H1 (cell line): ENCODE measurements around the gene NME9. TPM values are rescaled to one million over a fixed set of nuclear protein-coding genes. Genes with fewer than 3 reads are reported as not detected.

Experiments used
- CTCF ChIA-PET: fragments of 300-600 bp; sonication (Branson Sonifier 250); formaldehyde crosslinking; loops from one replicate; lab custom pipeline; 2021; ENCODE audit not compliant: partially characterized antibody; lab: Charles Lee
- POLR2A ChIA-PET: fragments of 300-600 bp; sonication (Branson Sonifier 250); formaldehyde crosslinking; loops from one replicate; lab custom pipeline; 2021; ENCODE audit warnings: inconsistent platforms; ENCODE audit not compliant: partially characterized antibody; lab: Charles Lee
- DNase-seq, 2 experiments: peaks; one replicate each; pipeline versions ENCODE4 v3.0.0 to v3.0.0-alpha.2; 2010 to 2022; ENCODE audit warnings: low spot score in 2 of 2, low read depth in 1 of 2, mixed read lengths in 1 of 2
- FAIRE-seq: peaks from 2 replicates; lab custom pipeline; 2011; peaks lifted over from hg19 to GRCh38; lab: Jason Lieb, UNC
- H2AFZ ChIP-seq: 2 replicates; pipeline ENCODE4 v1.8.1; 2012; ENCODE audit warnings: low read length, inconsistent platforms
- H2AK5ac ChIP-seq: 2 replicates; pipeline ENCODE4 v1.6.1; 2013; ENCODE audit warnings: low read depth, low read length
- H2BK120ac ChIP-seq: replicated peaks from 2 replicates; pipeline ENCODE3; 2013; ENCODE audit warnings: low read depth, low read length, inconsistent platforms
- H2BK12ac ChIP-seq: 2 replicates; pipeline ENCODE4 v1.6.1; 2013; ENCODE audit warnings: low read depth, low read length
- H2BK15ac ChIP-seq: 2 replicates; pipeline ENCODE4 v1.6.1; 2013; ENCODE audit warnings: low read length
- H2BK20ac ChIP-seq: 2 replicates; pipeline ENCODE4 v1.6.1; 2013; ENCODE audit warnings: low read length
- H2BK5ac ChIP-seq: 2 replicates; pipeline ENCODE4 v1.6.1; 2013; ENCODE audit warnings: low read depth, low read length
- H3K14ac ChIP-seq: 2 replicates; pipeline ENCODE4 v1.6.1; 2013; ENCODE audit warnings: inconsistent platforms; ENCODE audit not compliant: insufficient read length
- H3K18ac ChIP-seq: 2 replicates; pipeline ENCODE4 v1.6.1; 2013; ENCODE audit warnings: low read length; ENCODE audit errors: extremely low read depth
- H3K23ac ChIP-seq: 2 replicates; pipeline ENCODE4 v1.6.1; 2013; ENCODE audit warnings: inconsistent platforms; ENCODE audit not compliant: insufficient read length
- H3K23me2 ChIP-seq: 2 replicates; pipeline ENCODE4 v1.6.1; 2013; ENCODE audit warnings: low read depth, low read length
- H3K27ac ChIP-seq: 2 replicates; pipeline ENCODE4 v1.6.1; 2011; ENCODE audit warnings: low read depth, low read length, inconsistent platforms
- H3K27me3 ChIP-seq, 4 experiments: replicated peaks in 1 of 4; 1 replicate in 1 of 4; 2 replicates in 3 of 4; pipeline versions ENCODE4 v1.6.1 to v1.8.1; 2011 to 2013; ENCODE audit warnings: low read length in 3 of 4, mild to moderate bottlenecking in 3 of 4, inconsistent platforms in 2 of 4, mixed read lengths in 2 of 4, moderate library complexity in 1 of 4; ENCODE audit not compliant: control insufficient read depth in 3 of 4, insufficient read depth in 3 of 4; ENCODE audit errors: extremely low read depth in 1 of 4
- H3K36me3 ChIP-seq, 4 experiments: 2 replicates each; pipeline versions ENCODE4 v1.6.1 to v1.8.1; 2011 to 2013; ENCODE audit warnings: mild to moderate bottlenecking in 4 of 4, low read length in 3 of 4, moderate library complexity in 2 of 4, control low read depth in 1 of 4, inconsistent platforms in 1 of 4; ENCODE audit not compliant: insufficient read depth in 4 of 4, control insufficient read depth in 2 of 4
- H3K4ac ChIP-seq: replicated peaks from 2 replicates; pipeline ENCODE3; 2013; ENCODE audit warnings: low read length, low read depth, mixed read lengths, inconsistent platforms; ENCODE audit not compliant: insufficient read length
- H3K4me1 ChIP-seq, 4 experiments: replicated peaks in 1 of 4; 1 replicate in 1 of 4; 2 replicates in 3 of 4; pipeline versions ENCODE4 v1.6.1 to v1.8.1; 2011 to 2013; ENCODE audit warnings: low read length in 3 of 4, inconsistent platforms in 2 of 4, mixed read lengths in 1 of 4; ENCODE audit not compliant: insufficient read depth in 4 of 4, control insufficient read depth in 3 of 4
- H3K4me2 ChIP-seq, 2 experiments: 2 replicates each; pipeline versions ENCODE4 v1.6.1 to v1.8.1; 2011 to 2013; ENCODE audit warnings: low read depth in 2 of 2, low read length in 2 of 2, control low read depth in 1 of 2, inconsistent platforms in 1 of 2, mild to moderate bottlenecking in 1 of 2; ENCODE audit not compliant: insufficient read depth in 1 of 2
- H3K4me3 ChIP-seq, 4 experiments: fragments of 200-600, 300-600 bp in 1 of 4; sonication (generic), shearing (Covaris generic), sonication (Bioruptor Twin) in 1 of 4; 2 replicates each; pipeline versions ENCODE4 v1.5.1 to v1.8.1; 2011 to 2016; ENCODE audit warnings: low read length in 4 of 4, low read depth in 3 of 4, control low read depth in 2 of 4, inconsistent platforms in 2 of 4, mild to moderate bottlenecking in 2 of 4, mixed read lengths in 1 of 4, moderate library complexity in 1 of 4; ENCODE audit not compliant: insufficient read depth in 2 of 4; ENCODE audit errors: extremely low read depth in 1 of 4
- H3K56ac ChIP-seq: replicated peaks from 2 replicates; pipeline ENCODE3; 2013; ENCODE audit warnings: low read depth, mild to moderate bottlenecking, mixed read lengths, low read length, inconsistent platforms; ENCODE audit not compliant: insufficient read length
- H3K79me1 ChIP-seq: 2 replicates; pipeline ENCODE4 v1.6.1; 2013; ENCODE audit warnings: low read depth, low read length, control low read depth
- H3K79me2 ChIP-seq, 2 experiments: 2 replicates each; pipeline versions ENCODE4 v1.6.1 to v1.8.1; 2012 to 2013; ENCODE audit warnings: low read length in 2 of 2, mild to moderate bottlenecking in 2 of 2, inconsistent platforms in 1 of 2; ENCODE audit not compliant: insufficient read depth in 2 of 2, control insufficient read depth in 1 of 2
- H3K9ac ChIP-seq, 4 experiments: replicated peaks in 1 of 4; 1 replicate in 1 of 4; 2 replicates in 3 of 4; pipeline versions ENCODE4 v1.6.1 to v1.8.1; 2011 to 2013; ENCODE audit warnings: low read depth in 3 of 4, low read length in 3 of 4, control low read depth in 2 of 4, mild to moderate bottlenecking in 2 of 4, moderate library complexity in 2 of 4, inconsistent platforms in 1 of 4; ENCODE audit errors: extremely low read depth in 1 of 4
- H3K9me3 ChIP-seq, 2 experiments: 2 replicates each; pipeline versions ENCODE4 v1.6.1 to v1.8.1; 2012 to 2013; ENCODE audit warnings: mild to moderate bottlenecking in 2 of 2, moderate library complexity in 2 of 2, control low read depth in 1 of 2, inconsistent platforms in 1 of 2, low read depth in 1 of 2, low read length in 1 of 2, mixed read lengths in 1 of 2; ENCODE audit not compliant: insufficient read depth in 2 of 2
- H4K20me1 ChIP-seq, 2 experiments: replicated peaks in 1 of 2; 2 replicates each; pipeline versions ENCODE3 to v1.8.1; 2011 to 2013; ENCODE audit warnings: inconsistent platforms in 2 of 2, low read length in 2 of 2, mild to moderate bottlenecking in 1 of 2; ENCODE audit not compliant: insufficient read depth in 2 of 2, control insufficient read depth in 1 of 2
- H4K5ac ChIP-seq: 2 replicates; pipeline ENCODE4 v1.6.1; 2013; ENCODE audit warnings: low read length, low read depth, mixed read lengths, inconsistent platforms; ENCODE audit not compliant: insufficient read length
- H4K8ac ChIP-seq: 2 replicates; pipeline ENCODE4 v1.8.0; 2013; ENCODE audit warnings: mild to moderate bottlenecking, moderate library complexity, low read length, inconsistent platforms; ENCODE audit not compliant: insufficient read depth; ENCODE audit errors: extremely low read depth
- H4K91ac ChIP-seq: replicated peaks from 2 replicates; pipeline ENCODE3; 2013; ENCODE audit warnings: low read length, mixed read lengths, inconsistent platforms; ENCODE audit not compliant: insufficient read length
- BACH1 ChIP-seq: IDR thresholded peaks from 2 replicates; pipeline ENCODE4 v1.6.1; 2012; ENCODE audit warnings: low read length, improper control_type of control experiment
- BCL11A ChIP-seq, 2 experiments: IDR thresholded peaks; one replicate each; pipeline ENCODE4 v1.6.1; 2011; ENCODE audit warnings: low read depth in 2 of 2, low read length in 2 of 2, mild to moderate bottlenecking in 2 of 2
- CBX5 ChIP-seq: fragments of 300-800, 300-1000 bp; sonication (generic); IDR thresholded peaks from 2 replicates; pipeline ENCODE4 v1.7.1; 2016; ENCODE audit warnings: antibody characterized with exemption, low read length, low read depth
- EGR1 ChIP-seq: IDR thresholded peaks from 2 replicates; pipeline ENCODE4 v1.6.1; 2011; ENCODE audit warnings: low read depth, low read length, borderline replicate concordance
- KDM4A ChIP-seq: IDR thresholded peaks from one replicate; pipeline ENCODE4 v1.7.1; 2012; ENCODE audit warnings: low read depth, mild to moderate bottlenecking, moderate library complexity, low read length, inconsistent platforms; ENCODE audit not compliant: severe bottlenecking
- MAFK ChIP-seq: IDR thresholded peaks from 2 replicates; pipeline ENCODE4 v1.6.1; 2012; ENCODE audit warnings: low read depth, mild to moderate bottlenecking, improper control_type of control experiment, low read length
- NANOG ChIP-seq: IDR thresholded peaks from 2 replicates; pipeline ENCODE4 v1.6.1; 2011; ENCODE audit warnings: low read length, low read depth, mild to moderate bottlenecking, inconsistent platforms; ENCODE audit not compliant: insufficient read depth, poor library complexity, severe bottlenecking
- SP4 ChIP-seq: IDR thresholded peaks from 2 replicates; pipeline ENCODE4 v1.6.1; 2012; ENCODE audit warnings: low read length, inconsistent platforms
- TAF7 ChIP-seq: optimal IDR thresholded peaks from 2 replicates; pipeline ENCODE3; 2011; ENCODE audit warnings: low read depth, mild to moderate bottlenecking, inconsistent platforms, low read length, moderate library complexity, borderline replicate concordance
- TCF12 ChIP-seq: IDR thresholded peaks from 2 replicates; pipeline ENCODE4 v1.6.1; 2011; ENCODE audit warnings: low read depth, mild to moderate bottlenecking, low read length
- YY1 ChIP-seq: IDR thresholded peaks from 2 replicates; pipeline ENCODE4 v1.6.1; 2011; ENCODE audit warnings: low read depth, mild to moderate bottlenecking, low read length
- ZNF274 ChIP-seq: IDR thresholded peaks from 2 replicates; pipeline ENCODE4 v1.7.0; 2012; ENCODE audit warnings: low read length, borderline replicate concordance; ENCODE audit errors: extremely low read depth
- WGBS, 2 experiments: shearing (Covaris generic) in 1 of 2; methylation state at CpG; one replicate each; pipeline versions ENCODE4 v1.1.6 to v1.1.7; 2013 to 2015; ENCODE audit warnings: low lambda C conversion rate in 2 of 2, mixed read lengths in 2 of 2, inconsistent platforms in 1 of 2, low coverage in 1 of 2, missing lambda C conversion rate in 1 of 2; ENCODE audit not compliant: insufficient replicate concordance in 2 of 2, insufficient coverage in 1 of 2, insufficient read length in 1 of 2; ENCODE audit errors: extremely low coverage in 1 of 2, missing lambda C conversion rate in 1 of 2; 5-methylcytosine and 5-hydroxymethylcytosine counted together
- polyA plus RNA-seq, 7 experiments: library from polyadenylated mRNA; depleted of rRNA in 3 of 7; stranded (reverse) in 5 of 7; unstranded in 2 of 7; fragments of >200 nt in 5 of 7; fragments of 200-250 nt in 2 of 7; gene quantifications; 1 replicate in 5 of 7; 2 replicates in 1 of 7; 4 replicates in 1 of 7; pipeline versions ENCODE4 v1.2.1 to v1.2.3, GENCODE V29; 2011 to 2013; ENCODE audit warnings: missing spikeins in 2 of 7, mixed read lengths in 2 of 7
- total RNA-seq: library from RNA; stranded (reverse); fragmentation: NEBNext Ultra II Directional; extraction: Animal tissue kit (Norgen Biotek cat#: 25700); gene quantifications from 2 replicates; pipeline ENCODE4 v1.2.1, GENCODE V29; 2021
- TF ChIP-seq, protein P1 (sequence below): IDR thresholded peaks from 2 replicates; pipeline ENCODE4 v1.6.1; 2011; ENCODE audit warnings: low read length, improper control_type of control experiment

Gene NME9
- total and polyA plus RNA-seq, 2 of the 8 experiments (the other 6 are each of a cell fraction or from before 2014, with no cell fraction given) = 0.11 TPM; not detected in 1

GRCh38 chr3:138378331-138378730 lies 48.7 kb upstream of the NME9 start:
- ChIA-PET CTCF (interaction anchor here (0.8 to 1.7 kb wide), 5 partner anchors 10 to 47 kb away, joined by 3 to 5 read pairs (median 4); no protein-coding TSS in a partner anchor), POLR2A (no interaction called here)
- no peaks in the 10 kb centered on the region for H4K20me1 ChIP-seq
- no peaks in the 10 kb centered on the region for H3K27me3 ChIP-seq
- H3K18ac ChIP-seq = no peak overlapping the region
- no peaks in the 10 kb centered on the region for H3K9me3 ChIP-seq
- WGBS, 2 experiments = 84% methylated on average over 5 of the region's 5 CpGs; no CpG with 5 or more reads in 1 of the 2 experiments
- H3K56ac ChIP-seq = no peak overlapping the region
- H2AFZ ChIP-seq = no peak overlapping the region
- no peak overlapping the region for H2BK12ac ChIP-seq
- H4K91ac ChIP-seq = no peak overlapping the region
- H3K27ac ChIP-seq = no peak overlapping the region
- no peak overlapping the region for H2BK120ac ChIP-seq
- no peaks in the 10 kb centered on the region for H3K79me1 ChIP-seq
- no peak overlapping the region; the same call in 1 of the 2 replicates for H4K8ac ChIP-seq
- H3K4me2 ChIP-seq = no peak overlapping the region
- no peak overlapping the region for H3K9ac ChIP-seq
- H4K5ac ChIP-seq = no peak overlapping the region
- no peak overlapping the region for H2BK5ac ChIP-seq
- no peak overlapping the region for H3K4ac ChIP-seq
- H3K36me3 ChIP-seq = no peaks in the 10 kb centered on the region
- no peak overlapping the region for H2BK15ac ChIP-seq
- DNase-seq = no peak
- no peak for TF ChIP-seq BCL11A (IDR thresholded peaks at IDR 0.05; ENCODE audit: low read depth in 2 of 2, low read length in 2 of 2)
- TF ChIP-seq, protein P1, sequence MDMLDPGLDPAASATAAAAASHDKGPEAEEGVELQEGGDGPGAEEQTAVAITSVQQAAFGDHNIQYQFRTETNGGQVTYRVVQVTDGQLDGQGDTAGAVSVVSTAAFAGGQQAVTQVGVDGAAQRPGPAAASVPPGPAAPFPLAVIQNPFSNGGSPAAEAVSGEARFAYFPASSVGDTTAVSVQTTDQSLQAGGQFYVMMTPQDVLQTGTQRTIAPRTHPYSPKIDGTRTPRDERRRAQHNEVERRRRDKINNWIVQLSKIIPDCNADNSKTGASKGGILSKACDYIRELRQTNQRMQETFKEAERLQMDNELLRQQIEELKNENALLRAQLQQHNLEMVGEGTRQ = no peak
- no peak for TF ChIP-seq ZNF274
- no peak for TF ChIP-seq TAF7
- no peak for TF ChIP-seq KDM4A
- TF ChIP-seq YY1 = no peak
- no peak for TF ChIP-seq SP4
- no peak for TF ChIP-seq MAFK
- TF ChIP-seq CBX5 = no peak
- no peak for TF ChIP-seq BACH1
- TF ChIP-seq EGR1 = no peak
- TF ChIP-seq TCF12 = no peak
- TF ChIP-seq NANOG = no peak
- no peak overlapping the region for H3K23ac ChIP-seq
- H3K4me3 ChIP-seq = no peak overlapping the region
- no peak for FAIRE-seq
- H3K79me2 ChIP-seq = no peaks in the 10 kb centered on the region
- H3K14ac ChIP-seq = no peak overlapping the region
- no peak overlapping the region for H2BK20ac ChIP-seq
- H2AK5ac ChIP-seq = no peak overlapping the region
- 0 out of 7 replicates have a peak, but pooled peaks cover 0 to 2% (median 0%) of the 10 kb centered on the region in 4 experiments for H3K4me1 ChIP-seq
- no peaks in the 10 kb centered on the region for H3K23me2 ChIP-seq
